Body of pancreas (tissue), 4 donors: ENCODE measurements around the gene VTI1A.

Experiments
- CTCF ChIP-seq, 7 experiments: fragments of 450-650 bp in 4 of 7; fragments of 200-600 bp in 3 of 7; sonication (generic) in 3 of 7; IDR thresholded peaks; one replicate each; pipeline ENCODE4 v1.5.1; 2016 to 2019; ENCODE audit warnings: antibody characterized with exemption in 7 of 7
- POLR2A ChIP-seq, 3 donors: fragments of 450-650 bp; IDR thresholded peaks; one replicate each; pipeline ENCODE4 v1.6.1; 2016; ENCODE audit warnings: antibody characterized with exemption in 3 of 3, mild to moderate bottlenecking in 2 of 3

GRCh38 chr10:112768121-112768520, 321.1 kb downstream of the VTI1A start:
- no peak for TF ChIP-seq CTCF (IDR thresholded peaks at IDR 0.05)
- no peak for TF ChIP-seq POLR2A (IDR thresholded peaks at IDR 0.05)
